Ascending aorta (tissue), 2 donors: ENCODE results near the gene PROSER3. TPM values are rescaled to one million over a fixed set of nuclear protein-coding genes. Genes with fewer than 3 reads are reported as not detected.

Experiments used
- DNase-seq, 2 donors: peaks; one replicate each; pipeline ENCODE4 v3.0.0-alpha.2; 2019; ENCODE audit warnings: low spot score in 2 of 2
- H3K27ac ChIP-seq, 2 donors: fragments of 200-600 bp; sonication (generic); one replicate each; pipeline ENCODE4 v1.5.1; 2016 to 2017; ENCODE audit warnings: mild to moderate bottlenecking in 1 of 2
- H3K27me3 ChIP-seq: fragments of 200-600 bp; sonication (generic); one replicate; pipeline ENCODE4 v1.5.1; 2017
- H3K36me3 ChIP-seq, 2 donors: fragments of 200-600 bp; sonication (generic); one replicate each; pipeline ENCODE4 v1.5.1; 2016
- H3K4me1 ChIP-seq, 2 donors: fragments of 200-600 bp; sonication (generic); one replicate each; pipeline ENCODE4 v1.5.1; 2016 to 2017; ENCODE audit warnings: mild to moderate bottlenecking in 1 of 2
- H3K4me3 ChIP-seq, 2 donors: fragments of 200-600 bp; sonication (generic); one replicate each; pipeline ENCODE4 v1.5.1; 2016 to 2017; ENCODE audit warnings: mild to moderate bottlenecking in 1 of 2
- H3K9me3 ChIP-seq, 2 donors: fragments of 200-600 bp; sonication (generic); one replicate each; pipeline ENCODE4 v1.5.1; 2016
- CTCF ChIP-seq, 3 experiments: fragments of 200-600 bp in 2 of 3; fragments of 450-650 bp in 1 of 3; sonication (generic) in 2 of 3; IDR thresholded peaks; one replicate each; pipeline ENCODE4 v1.5.1; 2016 to 2019; ENCODE audit warnings: antibody characterized with exemption in 3 of 3, mild to moderate bottlenecking in 1 of 3, moderate library complexity in 1 of 3
- intact Hi-C: fragments of 100-400 bp; cut with DNase I; formaldehyde crosslinking; loops from one replicate; pipeline ENCODE4 v1.15.1; 2023
- total RNA-seq: library from RNA; depleted of rRNA; stranded (reverse); fragments of >200 nt; gene quantifications from one replicate; pipeline ENCODE4 v1.1.0, GENCODE V29; 2016

The PROSER3 gene
- total RNA-seq, 1 donor from 2014 or later: 6.5 TPM

DNA sequence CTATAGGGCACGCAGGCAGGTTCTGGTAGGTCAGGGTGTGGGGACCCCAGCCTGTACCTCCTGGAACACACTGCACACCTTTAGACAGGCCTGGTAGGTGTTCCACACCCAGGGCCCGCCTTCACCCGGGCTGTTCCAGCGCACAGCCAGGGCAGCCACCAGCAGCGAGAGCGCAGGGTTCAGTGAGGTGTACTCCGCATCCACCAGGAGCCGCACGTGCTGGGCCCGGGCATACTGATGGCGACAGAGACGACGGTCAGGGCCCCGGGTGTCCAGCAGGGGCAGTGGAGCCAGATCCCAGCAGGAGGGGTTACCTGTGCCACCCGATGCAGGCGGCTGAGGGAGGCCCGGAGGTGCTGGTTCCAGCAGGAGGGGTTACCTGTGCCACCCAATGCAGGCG is 48.6 kb downstream of the PROSER3 start:
- Histone ChIP-seq H3K27ac (no peak overlapping the region), H3K9me3 (no peaks in the 10 kb centered on the region), H3K36me3 (no peaks in the 10 kb centered on the region), H3K4me3 (no peak overlapping the region), H3K27me3 (no peaks in the 10 kb centered on the region), H3K4me1 (no peaks in the 10 kb centered on the region)
- no peak for TF ChIP-seq CTCF (IDR thresholded peaks at IDR 0.05)
- DNase-seq: no peak
- intact Hi-C loops: no loop called here

GRCh38 chr19:35807633-35808032 is 49.7 kb downstream of the PROSER3 start:
- TF ChIP-seq CTCF (IDR thresholded peaks at IDR 0.05): no peak
- Histone ChIP-seq H3K4me1 (no peaks in the 10 kb centered on the region), H3K27ac (no peak overlapping the region), H3K4me3 (no peak overlapping the region), H3K9me3 (no peaks in the 10 kb centered on the region), H3K36me3 (no peaks in the 10 kb centered on the region), H3K27me3 (no peaks in the 10 kb centered on the region)
- intact Hi-C loops: no loop called here
- DNase-seq: no peak

DNA sequence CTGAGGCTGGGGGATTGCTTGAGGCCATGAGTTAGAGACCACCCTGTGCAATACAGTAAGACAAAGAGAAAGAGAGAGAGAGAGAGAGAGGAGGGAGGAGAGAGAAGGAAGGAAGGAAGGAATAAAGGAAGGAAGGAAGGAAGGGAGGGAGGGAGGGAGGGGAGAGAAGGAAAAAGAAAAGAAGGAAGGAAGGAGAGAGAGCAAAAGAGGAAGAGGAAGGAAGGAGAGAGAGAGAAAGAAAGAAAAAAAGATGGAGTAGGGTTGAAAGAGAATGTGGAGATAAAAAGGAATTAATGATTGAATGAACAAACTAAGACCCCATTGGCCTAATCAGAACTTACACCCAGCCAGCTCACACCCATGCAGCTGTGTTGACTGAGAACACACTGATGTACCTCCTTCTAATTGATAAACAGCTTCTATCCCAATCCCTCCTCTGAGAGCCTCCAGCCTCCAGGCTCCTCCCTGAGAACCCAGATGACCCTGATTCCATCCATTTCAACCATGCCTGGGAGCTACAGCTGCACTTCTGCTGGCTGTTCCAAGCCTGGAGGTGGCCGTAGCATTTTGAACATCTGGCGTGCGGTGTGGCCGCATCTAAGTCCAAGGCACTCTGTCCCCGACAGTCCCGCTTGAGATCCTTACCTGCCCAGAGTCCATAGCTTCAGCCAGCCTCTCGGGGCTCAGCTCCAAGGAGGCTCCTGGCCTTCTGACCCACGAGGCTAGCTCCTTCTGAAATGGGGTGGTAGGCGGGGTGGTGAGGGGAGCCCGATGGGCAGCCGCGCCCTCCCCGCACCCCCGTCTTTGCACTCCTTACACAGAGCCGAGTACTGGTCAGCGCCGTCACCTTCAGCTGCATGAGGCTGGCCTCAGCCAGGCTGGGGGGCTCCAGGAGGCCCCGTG is 53.6 kb downstream of the PROSER3 start:
- Histone ChIP-seq H3K27me3 (no peaks in the 10 kb centered on the region), H3K4me1 (no peaks in the 10 kb centered on the region), H3K9me3 (no peaks in the 10 kb centered on the region), H3K4me3 (no peak overlapping the region), H3K27ac (no peak overlapping the region), H3K36me3 (no peaks in the 10 kb centered on the region)
- intact Hi-C loops: no loop called here
- DNase-seq: no peak
- no peak for TF ChIP-seq CTCF (IDR thresholded peaks at IDR 0.05)

DNA sequence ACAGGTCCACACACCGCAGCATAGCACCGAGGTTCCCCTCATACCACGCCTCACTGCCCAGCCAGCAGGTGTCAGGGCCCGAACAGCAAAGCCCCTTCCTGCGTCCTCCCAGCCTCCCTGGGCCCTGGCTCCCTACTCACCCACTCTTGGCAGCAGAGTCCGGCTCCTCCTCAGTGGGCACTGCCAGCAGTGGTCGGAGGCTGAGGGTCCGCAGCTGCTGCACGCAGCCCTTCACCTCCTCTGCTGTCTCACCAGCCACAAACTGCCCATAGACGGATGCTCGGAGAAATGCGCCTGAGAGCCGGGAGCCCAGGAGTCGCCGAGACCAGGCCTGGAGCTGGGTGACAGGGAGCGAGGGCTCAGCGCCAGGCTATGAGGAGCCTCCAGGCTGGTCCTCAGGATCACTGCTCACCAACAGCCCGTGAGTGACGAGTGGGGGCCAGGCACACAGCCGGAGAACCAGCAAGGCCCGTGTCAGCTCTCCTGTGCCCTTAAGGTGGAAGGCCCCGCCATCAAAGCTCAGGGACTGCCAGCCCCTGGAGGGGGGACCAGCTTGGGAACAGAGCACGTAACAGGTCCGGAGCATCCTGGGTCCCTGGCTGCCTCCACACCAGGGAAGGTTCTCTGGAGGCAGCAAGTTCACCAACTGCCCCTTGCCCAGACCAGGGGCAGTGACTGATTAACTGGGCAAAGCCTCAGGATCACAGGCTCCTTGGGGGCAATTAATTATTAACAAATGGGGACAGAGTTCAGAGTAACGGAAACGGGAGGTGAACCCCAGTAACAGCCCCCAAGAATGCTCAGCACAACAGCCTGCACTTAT is 54.5 kb downstream of the PROSER3 start, which contains the start of gene PRODH2:
TSS of gene PRODH2 (minus strand) at position 626 of the 823 bp plus-strand sequence. CDS start at position 586, 40 bp downstream.
- DNase-seq: no peak
- Histone ChIP-seq H3K27ac (no peak within 1 kb of the TSS), H3K4me3 (no peak within 1 kb of the TSS), H3K27me3 (no peaks in the 10 kb centered on the region), H3K4me1 (no peaks in the 10 kb centered on the region), H3K36me3 (no peaks in the 10 kb centered on the region), H3K9me3 (no peaks in the 10 kb centered on the region)
- intact Hi-C loops: no loop called here
- no peak for TF ChIP-seq CTCF (IDR thresholded peaks at IDR 0.05)

DNA sequence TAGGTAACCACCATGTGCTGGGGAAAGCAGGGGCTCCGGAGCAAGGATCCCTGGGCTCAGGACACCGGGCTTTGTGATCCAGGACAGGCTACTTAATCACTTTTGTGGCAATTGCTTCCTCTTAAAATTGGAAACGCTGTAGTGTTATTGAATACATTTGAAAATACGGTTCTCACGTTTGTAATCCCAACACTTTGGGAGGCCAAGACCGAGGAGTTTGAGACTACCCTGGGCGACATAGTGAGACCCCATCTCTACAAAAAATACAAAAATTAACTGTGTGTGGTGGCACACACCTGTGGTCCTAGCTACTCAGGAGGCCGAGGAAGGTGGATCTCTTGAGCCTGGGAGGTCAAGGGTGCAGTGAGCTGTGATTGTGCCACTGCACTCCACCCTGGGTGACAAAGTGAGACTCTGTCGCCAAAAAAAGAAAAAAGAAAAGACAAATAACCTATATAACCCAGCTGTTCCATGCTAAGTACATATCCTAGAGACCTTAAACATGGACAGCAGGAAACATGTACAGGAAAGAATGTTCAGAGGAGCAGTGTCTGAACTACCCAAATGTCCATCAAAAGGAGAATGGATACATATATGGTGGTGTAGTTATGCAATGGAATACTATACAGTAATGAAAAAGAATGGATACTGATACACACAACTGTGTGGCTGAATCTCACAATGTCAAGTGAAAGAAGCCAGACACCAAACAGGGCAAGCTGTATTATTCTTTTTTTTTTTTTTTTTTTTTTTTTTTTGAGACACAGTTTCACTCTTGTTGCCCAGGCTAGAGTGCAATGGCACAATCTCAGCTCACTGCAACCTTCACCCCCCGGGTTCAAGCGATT is 55.3 kb downstream of the PROSER3 start:
- intact Hi-C loops: no loop called here
- Histone ChIP-seq H3K27me3 (no peaks in the 10 kb centered on the region), H3K36me3 (no peaks in the 10 kb centered on the region), H3K27ac (no peak overlapping the region), H3K4me1 (no peaks in the 10 kb centered on the region), H3K9me3 (no peaks in the 10 kb centered on the region), H3K4me3 (no peak overlapping the region)
- no peak for DNase-seq
- TF ChIP-seq CTCF (IDR thresholded peaks at IDR 0.05): no peak
